ENCODE data around the gene SPECC1L. TPM values are rescaled to one million over a fixed set of nuclear protein-coding genes. Genes with fewer than 3 reads are reported as not detected.

SPECC1L gene
- total and polyA plus RNA-seq, 10 of the 15 experiments (the other 5 are each of a cell fraction or from before 2014, with no cell fraction given), result 1.9 to 40.6 (median 19.1) TPM

- RAD21 ChIA-PET (ENCODE audit: unreplicated experiment), result interaction anchor here (1.5 to 10.4 kb wide), 3 partner anchors 31 to 75 kb away, joined by 6 to 111 read pairs (median 107); no protein-coding TSS in a partner anchor
- Histone ChIP-seq H3K9me3 (replicated peaks; ENCODE audit: control insufficient read depth, insufficient read depth, low read length) (no peaks in the 10 kb centered on the region), H3K4me2 (ENCODE audit: control insufficient read depth, insufficient read depth) (peak overlapping the region; percentile 83), H3K27me3 (replicated peaks in 1 of 2; ENCODE audit: control insufficient read depth in 2 of 2, insufficient read depth in 2 of 2, low read length in 1 of 2) (no peaks in the 10 kb centered on the region), H3K9ac (ENCODE audit: control insufficient read depth, insufficient read depth, low read length) (no peak overlapping the region), H4K20me1 (ENCODE audit: control insufficient read depth, insufficient read depth) (no peaks in the 10 kb centered on the region), H2AFZ (ENCODE audit: control insufficient read depth, low read depth, low read length) (no peak overlapping the region), H3K4me1 (ENCODE audit: control insufficient read depth, insufficient read depth, low read length) (peaks cover 72% of the 10 kb centered on the region), H3K27ac (ENCODE audit: control insufficient read depth, insufficient read depth) (no peak overlapping the region), H3K36me3 (ENCODE audit: control insufficient read depth in 2 of 2, insufficient read depth in 2 of 2, low read length in 1 of 2) (peaks cover 0 to 5% of the 10 kb centered on the region in 2 experiments; a peak in 2 of 4 replicates), H3K79me2 (ENCODE audit: control insufficient read depth, insufficient read depth, low read length) (peaks cover 80% of the 10 kb centered on the region), H3K4me3 (peak overlapping the region; percentile 60; the same call in 1 of the 2 replicates)
- DNase-seq (ENCODE audit: low read depth, low spot score) (no peak), FAIRE-seq (no peak), ATAC-seq (no peak)
- SMC1A ChIA-PET (ENCODE audit: uncharacterized antibody, unreplicated experiment), result interaction anchor here (0.7 to 10.4 kb wide), 9 partner anchors 13 to 1135 kb away, joined by 3 to 122 read pairs (median 5); no protein-coding TSS in a partner anchor
- intact Hi-C loops (cut with micrococcal nuclease; ENCODE audit: unreplicated experiment), result loop anchor here (10.0 kb wide), 1 partner anchor 106 kb away; no protein-coding TSS in a partner anchor
- no TSS peak for BruUV-seq (replicated peaks)
- TF ChIP-seq YY1 (IDR thresholded peaks at IDR 0.05; ENCODE audit: low read depth, low read length) (no peak), ELK1 (IDR thresholded peaks at IDR 0.05; ENCODE audit: low read depth, low read length) (no peak), SMARCA5 (IDR thresholded peaks at IDR 0.05) (no peak), E2F4 (IDR thresholded peaks at IDR 0.05; ENCODE audit: low read depth, low read length) (no peak), USF2 (IDR thresholded peaks at IDR 0.05; ENCODE audit: borderline replicate concordance, low read depth, low read length) (no peak), MTA2 (IDR thresholded peaks at IDR 0.05; ENCODE audit: low read depth) (no peak), NRF1 (conservative IDR thresholded peaks at IDR 0.05; ENCODE audit: low read depth, low read length) (no peak), EGR1 (IDR thresholded peaks at IDR 0.05; ENCODE audit: borderline replicate concordance in 1 of 2, low read depth in 2 of 2, low read length in 2 of 2) (no peak), ATF7 (IDR thresholded peaks at IDR 0.05; ENCODE audit: low read depth) (no peak), NBN (IDR thresholded peaks at IDR 0.05) (no peak), KAT2A (conservative IDR thresholded peaks at IDR 0.05; ENCODE audit: control insufficient read depth, low read depth, low read length) (no peak), POLR2AphosphoS2 (IDR thresholded peaks at IDR 0.05; ENCODE audit: low read depth, low read length) (no peak)
- POLR2A ChIA-PET, result interaction anchor here (1.0 to 2.2 kb wide), 4 partner anchors 29 to 84 kb away, joined by 3 to 10 read pairs (median 4); no protein-coding TSS in a partner anchor
- 94% methylated on average over 14 of the region's 14 CpGs for WGBS (ENCODE audit: insufficient coverage, insufficient replicate concordance, low lambda C conversion rate, missing lambda C conversion rate)
- CTCF ChIA-PET, result interaction anchor here (0.9 to 19.9 kb wide), 5 partner anchors 7 to 91 kb away, joined by 3 to 332 read pairs (median 6); no protein-coding TSS in a partner anchor
- in situ Hi-C loops (cut with MboI), result loop anchor here (5.0 kb wide), 1 partner anchor 87 kb away; no protein-coding TSS in a partner anchor
These were observed 160.0 kb downstream of the SPECC1L start for GRCh38 chr22:24430431-24431308.
